ENCODE data around the gene E2F8.

Gene E2F8

GRCh38 chr11:19232910-19233503 is 7.7 kb downstream of the E2F8 start:
- Histone ChIP-seq H3K9me3 (ENCODE audit: insufficient read depth, low read length) (no peaks in the 10 kb centered on the region), H3K9ac (ENCODE audit: insufficient read length, low read depth) (no peak overlapping the region), H3K27me3 (ENCODE audit: insufficient read depth, insufficient read length) (no peaks in the 10 kb centered on the region), H3K4me3 (ENCODE audit: insufficient read length, low read depth) (no peak overlapping the region), H3K4me1 (ENCODE audit: insufficient read depth, insufficient read length) (no peaks in the 10 kb centered on the region), H3K36me3 (ENCODE audit: insufficient read depth, insufficient read length, low read length) (peaks cover 15% of the 10 kb centered on the region)
- TF ChIP-seq SUZ12 (IDR thresholded peaks at IDR 0.05; ENCODE audit: extremely low read depth, insufficient read depth, insufficient read length) (no peak), YY1 (IDR thresholded peaks at IDR 0.05; ENCODE audit: insufficient read depth, insufficient read length) (no peak)
- DNase-seq (ENCODE audit: low read depth, low spot score): no peak

- H3K9ac ChIP-seq (ENCODE audit: insufficient read length, low read depth): no peak overlapping the region
- no peak for DNase-seq (ENCODE audit: low read depth, low spot score)
- no peak overlapping the region for H3K4me3 ChIP-seq (ENCODE audit: insufficient read length, low read depth)
- peaks cover 21% of the 10 kb centered on the region for H3K36me3 ChIP-seq (ENCODE audit: insufficient read depth, insufficient read length, low read length)
- no peak for TF ChIP-seq SUZ12 (IDR thresholded peaks at IDR 0.05; ENCODE audit: extremely low read depth, insufficient read depth, insufficient read length)
- TF ChIP-seq ZNF274 (IDR thresholded peaks at IDR 0.05; ENCODE audit: low read depth, low read length): no peak
- TF ChIP-seq YY1 (IDR thresholded peaks at IDR 0.05; ENCODE audit: insufficient read depth, insufficient read length): no peak
- H3K27me3 ChIP-seq (ENCODE audit: insufficient read depth, insufficient read length): no peaks in the 10 kb centered on the region
- H3K9me3 ChIP-seq (ENCODE audit: insufficient read depth, low read length): no peaks in the 10 kb centered on the region
- no peaks in the 10 kb centered on the region for H3K4me1 ChIP-seq (ENCODE audit: insufficient read depth, insufficient read length)
Observed at GRCh38 chr11:19229671-19230070, 11.1 kb downstream of the E2F8 start.

DNA sequence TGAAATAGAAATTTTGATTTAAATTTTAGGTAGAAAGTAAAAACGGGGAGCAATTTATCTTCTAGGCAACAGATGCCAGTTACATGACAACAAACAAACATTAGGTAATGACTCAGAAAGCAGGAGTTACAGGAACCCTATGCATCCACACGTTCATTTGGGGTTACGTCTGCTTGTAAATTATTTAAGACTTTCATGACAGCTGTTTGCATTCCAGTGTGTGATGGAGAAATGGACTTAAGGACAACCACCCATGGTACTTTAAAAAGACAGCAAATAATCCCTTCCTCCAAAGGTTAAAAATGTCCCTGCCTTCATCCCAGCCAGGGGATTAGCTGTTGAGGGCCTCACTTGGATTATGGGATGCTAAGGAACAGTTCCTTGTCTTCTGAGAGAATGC is 11.8 kb downstream of the E2F8 start:
- no peak for DNase-seq (ENCODE audit: low read depth, low spot score)

DNA sequence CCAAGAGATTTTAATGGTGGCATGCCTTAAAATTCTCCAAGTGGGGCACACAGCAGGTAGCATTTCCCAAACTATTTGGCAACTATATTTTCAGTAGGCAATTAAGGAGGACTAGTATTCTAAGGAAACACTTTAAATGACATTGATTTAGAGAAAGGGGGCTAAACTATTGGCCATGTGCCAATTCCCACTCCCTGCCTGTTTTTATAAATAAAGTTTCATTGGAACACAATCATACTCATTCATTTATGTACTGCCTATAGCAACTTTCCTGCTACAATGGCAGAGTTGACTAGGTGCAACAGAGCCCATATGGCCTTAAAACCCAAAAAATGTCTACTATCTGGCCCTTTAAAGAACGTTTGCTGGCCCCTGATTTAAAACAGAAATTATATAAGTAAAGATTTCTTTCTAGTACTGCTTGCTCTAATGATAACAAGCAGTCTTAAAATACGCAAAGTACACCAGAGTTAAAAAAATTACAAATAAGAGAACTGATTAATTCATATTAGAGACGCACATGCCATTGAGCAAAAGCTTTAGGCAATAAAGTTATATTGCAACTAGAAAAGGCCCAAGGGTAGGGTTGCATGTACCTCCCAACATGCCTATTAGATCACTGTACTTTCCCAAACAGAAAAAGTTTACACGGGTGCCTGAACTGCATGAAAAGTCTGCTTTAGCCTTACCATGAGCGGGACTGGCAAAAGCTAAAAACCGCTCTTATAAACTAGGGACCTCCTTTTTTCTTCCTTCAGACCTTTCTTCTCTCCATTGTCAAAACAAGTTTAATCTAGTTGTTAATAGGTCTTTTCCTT is 14.2 kb downstream of the E2F8 start:
- Histone ChIP-seq H3K4me1 (ENCODE audit: insufficient read depth, insufficient read length) (no peaks in the 10 kb centered on the region), H3K4me3 (ENCODE audit: insufficient read length, low read depth) (no peak overlapping the region), H3K36me3 (ENCODE audit: insufficient read depth, insufficient read length, low read length) (peaks cover 22% of the 10 kb centered on the region), H3K9ac (ENCODE audit: insufficient read length, low read depth) (no peak overlapping the region), H3K9me3 (ENCODE audit: insufficient read depth, low read length) (no peaks in the 10 kb centered on the region), H3K27me3 (ENCODE audit: insufficient read depth, insufficient read length) (no peaks in the 10 kb centered on the region)
- no peak for DNase-seq (ENCODE audit: low read depth, low spot score)
- TF ChIP-seq YY1 (IDR thresholded peaks at IDR 0.05; ENCODE audit: insufficient read depth, insufficient read length) (no peak), SUZ12 (IDR thresholded peaks at IDR 0.05; ENCODE audit: extremely low read depth, insufficient read depth, insufficient read length) (no peak), ZNF274 (IDR thresholded peaks at IDR 0.05; ENCODE audit: low read depth, low read length) (no peak)

More for the DNA sequence above, 11.8 kb downstream of the E2F8 start:
- Histone ChIP-seq H3K36me3 (ENCODE audit: insufficient read depth, insufficient read length, low read length) (peaks cover 23% of the 10 kb centered on the region), H3K27me3 (ENCODE audit: insufficient read depth, insufficient read length) (no peaks in the 10 kb centered on the region), H3K9me3 (ENCODE audit: insufficient read depth, low read length) (no peaks in the 10 kb centered on the region), H3K9ac (ENCODE audit: insufficient read length, low read depth) (no peak overlapping the region), H3K4me1 (ENCODE audit: insufficient read depth, insufficient read length) (no peaks in the 10 kb centered on the region), H3K4me3 (ENCODE audit: insufficient read length, low read depth) (no peak overlapping the region)
- TF ChIP-seq ZNF274 (IDR thresholded peaks at IDR 0.05; ENCODE audit: low read depth, low read length) (no peak), SUZ12 (IDR thresholded peaks at IDR 0.05; ENCODE audit: extremely low read depth, insufficient read depth, insufficient read length) (no peak), YY1 (IDR thresholded peaks at IDR 0.05; ENCODE audit: insufficient read depth, insufficient read length) (no peak)

DNA sequence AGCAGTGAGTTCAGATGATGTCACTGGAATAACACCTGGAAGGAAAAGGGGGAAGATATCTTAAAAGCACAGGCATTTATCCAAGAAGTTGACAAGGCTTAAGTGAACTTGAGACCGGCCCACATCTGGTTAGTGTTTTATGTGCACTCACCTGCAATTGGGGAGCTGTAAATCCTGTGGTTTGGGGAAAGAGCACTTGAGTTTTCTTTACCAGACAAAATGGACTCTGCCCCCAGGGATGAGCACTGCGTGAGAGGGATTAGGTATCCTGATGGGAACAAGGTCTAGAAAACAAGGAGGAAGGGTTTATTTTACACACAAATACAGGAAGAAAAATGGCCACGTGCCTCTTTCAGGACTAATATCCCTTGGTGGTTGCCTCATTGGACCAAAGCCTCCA is 15.2 kb downstream of the E2F8 start:
- Histone ChIP-seq H3K4me1 (ENCODE audit: insufficient read depth, insufficient read length) (no peaks in the 10 kb centered on the region), H3K9ac (ENCODE audit: insufficient read length, low read depth) (no peak overlapping the region), H3K9me3 (ENCODE audit: insufficient read depth, low read length) (no peaks in the 10 kb centered on the region), H3K4me3 (ENCODE audit: insufficient read length, low read depth) (no peak overlapping the region), H3K36me3 (ENCODE audit: insufficient read depth, insufficient read length, low read length) (peaks cover 18% of the 10 kb centered on the region), H3K27me3 (ENCODE audit: insufficient read depth, insufficient read length) (no peaks in the 10 kb centered on the region)
- TF ChIP-seq ZNF274 (IDR thresholded peaks at IDR 0.05; ENCODE audit: low read depth, low read length) (no peak), SUZ12 (IDR thresholded peaks at IDR 0.05; ENCODE audit: extremely low read depth, insufficient read depth, insufficient read length) (no peak)
- no peak for DNase-seq (ENCODE audit: low read depth, low spot score)

DNA sequence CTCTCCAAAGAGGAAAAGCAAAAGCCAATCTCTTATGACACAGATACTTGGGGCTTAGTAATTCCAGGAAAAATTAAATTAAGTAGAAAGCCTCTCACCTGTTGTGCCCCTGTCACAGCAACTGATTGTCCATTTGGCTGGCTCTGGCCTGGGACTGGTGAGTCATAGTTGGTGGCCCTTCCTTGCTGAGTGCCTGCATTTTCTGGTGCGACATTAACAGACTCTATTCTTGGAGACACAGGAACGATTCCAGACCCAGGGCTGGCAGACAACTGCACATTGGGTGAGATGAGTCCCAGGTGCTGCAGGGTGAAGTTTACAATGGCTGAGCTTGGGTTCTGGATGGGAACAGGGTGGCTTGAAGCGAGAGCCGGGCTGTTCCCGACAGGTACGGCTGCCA is 15.6 kb downstream of the E2F8 start:
- TF ChIP-seq ZNF274 (IDR thresholded peaks at IDR 0.05; ENCODE audit: low read depth, low read length) (no peak), YY1 (IDR thresholded peaks at IDR 0.05; ENCODE audit: insufficient read depth, insufficient read length) (no peak), SUZ12 (IDR thresholded peaks at IDR 0.05; ENCODE audit: extremely low read depth, insufficient read depth, insufficient read length) (no peak)
- H3K9me3 ChIP-seq (ENCODE audit: insufficient read depth, low read length): no peaks in the 10 kb centered on the region
- H3K4me3 ChIP-seq (ENCODE audit: insufficient read length, low read depth): no peak overlapping the region
- H3K4me1 ChIP-seq (ENCODE audit: insufficient read depth, insufficient read length): no peaks in the 10 kb centered on the region
- H3K27me3 ChIP-seq (ENCODE audit: insufficient read depth, insufficient read length): no peaks in the 10 kb centered on the region
- H3K36me3 ChIP-seq (ENCODE audit: insufficient read depth, insufficient read length, low read length): peaks cover 18% of the 10 kb centered on the region
- DNase-seq (ENCODE audit: low read depth, low spot score): no peak
- H3K9ac ChIP-seq (ENCODE audit: insufficient read length, low read depth): no peak overlapping the region

- no peak for DNase-seq (ENCODE audit: low read depth, low spot score)
- H3K4me3 ChIP-seq (ENCODE audit: insufficient read length, low read depth): no peak overlapping the region
- no peaks in the 10 kb centered on the region for H3K27me3 ChIP-seq (ENCODE audit: insufficient read depth, insufficient read length)
- H3K36me3 ChIP-seq (ENCODE audit: insufficient read depth, insufficient read length, low read length): peaks cover 14% of the 10 kb centered on the region
- no peak overlapping the region for H3K9ac ChIP-seq (ENCODE audit: insufficient read length, low read depth)
- no peaks in the 10 kb centered on the region for H3K4me1 ChIP-seq (ENCODE audit: insufficient read depth, insufficient read length)
- TF ChIP-seq YY1 (IDR thresholded peaks at IDR 0.05; ENCODE audit: insufficient read depth, insufficient read length): no peak
- no peak for TF ChIP-seq SUZ12 (IDR thresholded peaks at IDR 0.05; ENCODE audit: extremely low read depth, insufficient read depth, insufficient read length)
- no peak for TF ChIP-seq ZNF274 (IDR thresholded peaks at IDR 0.05; ENCODE audit: low read depth, low read length)
- no peaks in the 10 kb centered on the region for H3K9me3 ChIP-seq (ENCODE audit: insufficient read depth, low read length)
Observed at GRCh38 chr11:19220903-19221724, 19.6 kb downstream of the E2F8 start.

Measured in NT2/D1 (cell line).